ENCODE measurements around the gene NUP155. TPM values are rescaled to one million over a fixed set of nuclear protein-coding genes. Genes with fewer than 3 reads are reported as not detected.

Gene NUP155
- total and polyA plus RNA-seq, 2 experiments from 2014 or later, result 24.3 to 94.6 TPM

- Histone ChIP-seq H2AFZ (peak overlapping the region; percentile 38), H3K9me2 (ENCODE audit: insufficient read depth) (no peaks in the 10 kb centered on the region), H3K4me3 (peak overlapping the region; percentile 98), H3K4me1 (ENCODE audit: insufficient read depth) (peaks cover 10% of the 10 kb centered on the region), H3K36me3 (ENCODE audit: insufficient read depth) (no peaks in the 10 kb centered on the region), H3K4me2 (peak overlapping the region; percentile 95), H4K20me1 (replicated peaks; ENCODE audit: insufficient read depth) (peaks cover 20% of the 10 kb centered on the region), H3F3A (replicated peaks; ENCODE audit: low read depth) (no peaks in the 10 kb centered on the region), H3K27me3 (ENCODE audit: insufficient read depth) (no peaks in the 10 kb centered on the region), H3K27ac (ENCODE audit: low read depth) (peak overlapping the region; percentile 84), H3K79me2 (replicated peaks; ENCODE audit: insufficient read depth) (peaks cover 52% of the 10 kb centered on the region)
- Mint-ChIP-seq H3K4me1 (peaks cover 14% of the 10 kb centered on the region), H3K36me3 (ENCODE audit: low read depth) (peaks cover 9% of the 10 kb centered on the region; the same call in 2 of the 3 replicates), H3K27ac (peak overlapping the region; percentile 99), H3K4me3 (peak overlapping the region; percentile 99), H3K9me3 (no peaks in the 10 kb centered on the region; the same call in 2 of the 3 replicates), H3K27me3 (ENCODE audit: insufficient read depth, low read depth, poor library complexity) (peaks cover 6% of the 10 kb centered on the region)
- ATAC-seq (peak; percentile 61), DNase-seq (ENCODE audit: low spot score) (no peak)
- TF ChIP-seq STAT1 (IDR thresholded peaks at IDR 0.05; ENCODE audit: unreplicated experiment), result no peak
- no peak for TF ChIP-seq REST (IDR thresholded peaks at IDR 0.05; ENCODE audit: unreplicated experiment)
- no peak for TF ChIP-seq NANOG (IDR thresholded peaks at IDR 0.05; ENCODE audit: borderline replicate concordance)
- TF ChIP-seq EZH2 (IDR thresholded peaks at IDR 0.05; ENCODE audit: low read depth, unreplicated experiment), result no peak
- no peak for TF ChIP-seq JUNB (IDR thresholded peaks at IDR 0.05; ENCODE audit: unreplicated experiment)
- no peak for TF ChIP-seq CREB1 (CRISPR knock-in tag; IDR thresholded peaks at IDR 0.05; ENCODE audit: low read depth)
- no peak for TF ChIP-seq ZNF462 (CRISPR knock-in tag; IDR thresholded peaks at IDR 0.05)
- TF ChIP-seq ZNF331 (CRISPR knock-in tag; IDR thresholded peaks at IDR 0.05; ENCODE audit: low read depth), result no peak
- no peak for TF ChIP-seq EZH2phosphoT487 (IDR thresholded peaks at IDR 0.05; ENCODE audit: unreplicated experiment)
- no peak for TF ChIP-seq ZNF114 (CRISPR knock-in tag; IDR thresholded peaks at IDR 0.05)
- TF ChIP-seq, protein P1, sequence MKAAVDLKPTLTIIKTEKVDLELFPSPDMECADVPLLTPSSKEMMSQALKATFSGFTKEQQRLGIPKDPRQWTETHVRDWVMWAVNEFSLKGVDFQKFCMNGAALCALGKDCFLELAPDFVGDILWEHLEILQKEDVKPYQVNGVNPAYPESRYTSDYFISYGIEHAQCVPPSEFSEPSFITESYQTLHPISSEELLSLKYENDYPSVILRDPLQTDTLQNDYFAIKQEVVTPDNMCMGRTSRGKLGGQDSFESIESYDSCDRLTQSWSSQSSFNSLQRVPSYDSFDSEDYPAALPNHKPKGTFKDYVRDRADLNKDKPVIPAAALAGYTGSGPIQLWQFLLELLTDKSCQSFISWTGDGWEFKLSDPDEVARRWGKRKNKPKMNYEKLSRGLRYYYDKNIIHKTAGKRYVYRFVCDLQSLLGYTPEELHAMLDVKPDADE (IDR thresholded peaks at IDR 0.05), result no peak
- TF ChIP-seq POLR2AphosphoS5 (IDR thresholded peaks at IDR 0.05; ENCODE audit: low read depth), result no peak
- TF ChIP-seq, protein P2, sequence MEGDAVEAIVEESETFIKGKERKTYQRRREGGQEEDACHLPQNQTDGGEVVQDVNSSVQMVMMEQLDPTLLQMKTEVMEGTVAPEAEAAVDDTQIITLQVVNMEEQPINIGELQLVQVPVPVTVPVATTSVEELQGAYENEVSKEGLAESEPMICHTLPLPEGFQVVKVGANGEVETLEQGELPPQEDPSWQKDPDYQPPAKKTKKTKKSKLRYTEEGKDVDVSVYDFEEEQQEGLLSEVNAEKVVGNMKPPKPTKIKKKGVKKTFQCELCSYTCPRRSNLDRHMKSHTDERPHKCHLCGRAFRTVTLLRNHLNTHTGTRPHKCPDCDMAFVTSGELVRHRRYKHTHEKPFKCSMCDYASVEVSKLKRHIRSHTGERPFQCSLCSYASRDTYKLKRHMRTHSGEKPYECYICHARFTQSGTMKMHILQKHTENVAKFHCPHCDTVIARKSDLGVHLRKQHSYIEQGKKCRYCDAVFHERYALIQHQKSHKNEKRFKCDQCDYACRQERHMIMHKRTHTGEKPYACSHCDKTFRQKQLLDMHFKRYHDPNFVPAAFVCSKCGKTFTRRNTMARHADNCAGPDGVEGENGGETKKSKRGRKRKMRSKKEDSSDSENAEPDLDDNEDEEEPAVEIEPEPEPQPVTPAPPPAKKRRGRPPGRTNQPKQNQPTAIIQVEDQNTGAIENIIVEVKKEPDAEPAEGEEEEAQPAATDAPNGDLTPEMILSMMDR (conservative IDR thresholded peaks at IDR 0.05; ENCODE audit: low read depth in 2 of 2), result no peak
These were observed 399 bp downstream of the NUP155 start for GRCh38 chr5:37370550-37370863.

Data from GM23338 (cell line).